ENCODE data around the gene STRAP. TPM values are rescaled to one million over a fixed set of nuclear protein-coding genes. Genes with fewer than 3 reads are reported as not detected.
"Not testable (repeated sequence)": the region's sequence is repeated elsewhere in the genome, so short reads cannot be mapped to it uniquely, and the experiment has no call there.

Gene STRAP
- total and polyA plus RNA-seq, 2 of the 8 experiments (the other 6 are each of a cell fraction or from before 2014, with no cell fraction given): 107 to 251 TPM

DNA sequence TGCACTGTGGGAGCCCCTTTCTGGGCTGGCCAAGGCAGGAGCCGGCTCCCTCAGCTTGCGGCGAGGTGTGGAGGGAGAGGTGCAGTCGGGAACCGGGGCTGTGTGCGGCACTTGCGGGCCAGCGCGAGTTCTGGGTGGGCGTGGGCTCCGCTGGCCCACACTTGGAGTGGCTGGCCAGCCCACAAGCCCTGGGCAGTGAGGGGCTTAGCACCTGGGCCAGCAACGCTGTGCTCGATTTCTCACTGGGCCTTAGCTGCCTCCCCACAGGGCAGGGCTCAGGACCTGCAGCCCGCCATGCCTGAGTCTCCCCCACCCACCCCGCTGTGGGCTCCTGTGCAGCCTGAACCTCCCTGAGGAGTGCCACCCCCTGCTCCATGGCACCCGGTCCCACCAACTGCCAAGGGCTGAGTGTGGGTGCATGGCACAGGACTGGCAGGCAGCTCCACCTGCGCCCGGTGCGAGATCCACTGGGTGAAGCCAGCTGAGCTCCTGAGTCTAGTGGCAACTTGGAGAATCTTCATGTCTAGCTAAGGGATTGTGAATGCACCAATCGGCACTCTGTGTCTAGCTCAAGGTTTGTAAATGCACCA lies 7.5 kb upstream of the STRAP start:
- FAIRE-seq; H2AFZ ChIP-seq (ENCODE audit: low read length); H3K4me3 ChIP-seq (ENCODE audit: extremely low read depth in 1 of 4, insufficient read depth in 2 of 4, low read depth in 3 of 4, low read length in 4 of 4); H3K9me3 ChIP-seq (ENCODE audit: insufficient read depth in 2 of 2, low read depth in 1 of 2, low read length in 1 of 2); H3K79me1 ChIP-seq (ENCODE audit: low read depth, low read length); H2BK20ac ChIP-seq (ENCODE audit: low read length); H4K91ac ChIP-seq (replicated peaks; ENCODE audit: insufficient read length, low read length); H4K5ac ChIP-seq (ENCODE audit: insufficient read length, low read depth, low read length); H2BK5ac ChIP-seq (ENCODE audit: low read depth, low read length); H3K79me2 ChIP-seq (ENCODE audit: control insufficient read depth in 1 of 2, insufficient read depth in 2 of 2, low read length in 2 of 2); H3K56ac ChIP-seq (replicated peaks; ENCODE audit: insufficient read length, low read depth, low read length); H3K27ac ChIP-seq (ENCODE audit: low read depth, low read length); H3K23me2 ChIP-seq (ENCODE audit: low read depth, low read length); H3K4ac ChIP-seq (replicated peaks; ENCODE audit: insufficient read length, low read depth, low read length); H2BK12ac ChIP-seq (ENCODE audit: low read depth, low read length); DNase-seq (ENCODE audit: low read depth in 1 of 2, low spot score in 2 of 2); H3K4me2 ChIP-seq (ENCODE audit: insufficient read depth in 1 of 2, low read depth in 2 of 2, low read length in 2 of 2); H2BK120ac ChIP-seq (replicated peaks; ENCODE audit: low read depth, low read length); H3K9ac ChIP-seq (replicated peaks in 1 of 4; ENCODE audit: extremely low read depth in 1 of 4, low read depth in 3 of 4, low read length in 3 of 4); H3K27me3 ChIP-seq (replicated peaks in 1 of 4; ENCODE audit: control insufficient read depth in 3 of 4, extremely low read depth in 1 of 4, insufficient read depth in 3 of 4, low read length in 3 of 4); H2BK15ac ChIP-seq (ENCODE audit: low read length); H3K4me1 ChIP-seq (replicated peaks in 1 of 4; ENCODE audit: control insufficient read depth in 3 of 4, insufficient read depth in 4 of 4, low read length in 3 of 4); H3K36me3 ChIP-seq (ENCODE audit: control insufficient read depth in 2 of 4, insufficient read depth in 4 of 4, low read length in 3 of 4); H3K18ac ChIP-seq (ENCODE audit: extremely low read depth, low read length); H3K23ac ChIP-seq (ENCODE audit: insufficient read length); H2AK5ac ChIP-seq (ENCODE audit: low read depth, low read length); H4K8ac ChIP-seq (ENCODE audit: extremely low read depth, insufficient read depth, low read length); H3K14ac ChIP-seq (ENCODE audit: insufficient read length); H4K20me1 ChIP-seq (replicated peaks in 1 of 2; ENCODE audit: control insufficient read depth in 1 of 2, insufficient read depth in 2 of 2, low read length in 2 of 2): not testable (repeated sequence)
- ChIA-PET CTCF (ENCODE audit: partially characterized antibody) (interaction anchor here (0.6 to 3.2 kb wide), 5 partner anchors 14 to 286 kb away, joined by 3 to 13 read pairs (median 3); no protein-coding TSS in a partner anchor), POLR2A (ENCODE audit: partially characterized antibody) (interaction anchor here (1.2 to 3.0 kb wide), 2 partner anchors 8 to 13 kb away, joined by 4 to 15 read pairs; partner anchors contain the start of gene STRAP)
- 91% methylated on average over 12 of the region's 20 CpGs; no CpG with 5 or more reads in 1 of the 2 experiments for WGBS, 2 experiments (ENCODE audit: extremely low coverage in 1 of 2, insufficient coverage in 1 of 2, insufficient read length in 1 of 2, insufficient replicate concordance in 2 of 2, low coverage in 1 of 2, low lambda C conversion rate in 2 of 2, missing lambda C conversion rate in 1 of 2)

All from H1 (cell line).